Measurements from ENCODE around the gene WSCD1.

WSCD1 gene

DNA sequence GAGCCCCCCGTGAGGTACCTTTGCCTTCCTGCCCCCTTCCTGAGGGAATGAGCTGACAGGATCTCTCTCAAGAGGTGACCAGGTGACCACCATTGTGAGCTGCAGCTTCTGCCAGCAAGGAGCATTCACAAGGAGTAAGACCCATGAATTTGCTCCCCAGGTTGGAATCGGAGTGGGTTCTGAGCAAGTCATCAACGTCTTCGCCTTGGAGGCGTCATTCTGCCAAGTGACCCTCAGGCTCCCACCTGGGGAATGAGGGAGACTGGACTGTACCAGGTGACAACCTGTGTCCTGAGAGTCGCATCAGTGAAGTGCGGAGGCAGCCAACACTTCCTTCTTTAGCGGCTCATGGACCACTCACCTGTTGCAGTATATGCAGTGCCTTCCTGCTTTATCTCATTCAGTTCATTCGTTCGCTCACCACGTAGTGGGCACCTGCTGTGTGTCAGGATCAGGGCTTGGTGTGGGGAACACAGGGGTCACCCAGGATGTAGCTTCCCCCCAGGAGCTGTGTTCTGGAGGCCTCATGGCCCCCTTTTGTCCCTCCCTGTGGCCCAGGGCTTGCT lies 22.8 kb downstream of the WSCD1 start:
- TF ChIP-seq, protein P1, sequence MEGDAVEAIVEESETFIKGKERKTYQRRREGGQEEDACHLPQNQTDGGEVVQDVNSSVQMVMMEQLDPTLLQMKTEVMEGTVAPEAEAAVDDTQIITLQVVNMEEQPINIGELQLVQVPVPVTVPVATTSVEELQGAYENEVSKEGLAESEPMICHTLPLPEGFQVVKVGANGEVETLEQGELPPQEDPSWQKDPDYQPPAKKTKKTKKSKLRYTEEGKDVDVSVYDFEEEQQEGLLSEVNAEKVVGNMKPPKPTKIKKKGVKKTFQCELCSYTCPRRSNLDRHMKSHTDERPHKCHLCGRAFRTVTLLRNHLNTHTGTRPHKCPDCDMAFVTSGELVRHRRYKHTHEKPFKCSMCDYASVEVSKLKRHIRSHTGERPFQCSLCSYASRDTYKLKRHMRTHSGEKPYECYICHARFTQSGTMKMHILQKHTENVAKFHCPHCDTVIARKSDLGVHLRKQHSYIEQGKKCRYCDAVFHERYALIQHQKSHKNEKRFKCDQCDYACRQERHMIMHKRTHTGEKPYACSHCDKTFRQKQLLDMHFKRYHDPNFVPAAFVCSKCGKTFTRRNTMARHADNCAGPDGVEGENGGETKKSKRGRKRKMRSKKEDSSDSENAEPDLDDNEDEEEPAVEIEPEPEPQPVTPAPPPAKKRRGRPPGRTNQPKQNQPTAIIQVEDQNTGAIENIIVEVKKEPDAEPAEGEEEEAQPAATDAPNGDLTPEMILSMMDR (IDR thresholded peaks at IDR 0.05; ENCODE audit: borderline replicate concordance, insufficient read depth, low read depth, low read length) = no peak
- no peak overlapping the region for H3K4me3 ChIP-seq (ENCODE audit: low read depth, low read length)

DNA sequence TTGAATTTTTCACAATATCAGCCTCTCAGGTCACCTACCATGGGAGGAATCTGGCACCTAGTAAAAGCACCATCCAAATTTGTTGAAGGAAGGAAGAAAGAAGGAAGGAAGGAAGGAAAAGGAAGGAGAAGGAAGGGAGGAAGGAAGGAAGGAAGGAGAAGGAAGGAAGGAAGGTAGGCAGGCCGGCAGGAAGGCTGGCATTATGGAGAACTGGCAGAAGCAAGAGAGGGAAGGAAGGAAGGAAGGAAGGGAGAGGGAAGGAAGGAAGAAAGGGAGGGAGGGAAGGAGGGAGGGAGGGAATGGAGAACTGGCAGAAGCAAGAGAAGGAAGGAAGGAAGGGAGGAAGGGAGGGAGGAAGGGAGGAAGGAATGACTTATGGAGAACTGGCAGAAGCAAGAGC lies 24.3 kb downstream of the WSCD1 start:
- TF ChIP-seq, protein P1 (IDR thresholded peaks at IDR 0.05; ENCODE audit: borderline replicate concordance, insufficient read depth, low read depth, low read length) = no peak
- no peak overlapping the region for H3K4me3 ChIP-seq (ENCODE audit: low read depth, low read length)

DNA sequence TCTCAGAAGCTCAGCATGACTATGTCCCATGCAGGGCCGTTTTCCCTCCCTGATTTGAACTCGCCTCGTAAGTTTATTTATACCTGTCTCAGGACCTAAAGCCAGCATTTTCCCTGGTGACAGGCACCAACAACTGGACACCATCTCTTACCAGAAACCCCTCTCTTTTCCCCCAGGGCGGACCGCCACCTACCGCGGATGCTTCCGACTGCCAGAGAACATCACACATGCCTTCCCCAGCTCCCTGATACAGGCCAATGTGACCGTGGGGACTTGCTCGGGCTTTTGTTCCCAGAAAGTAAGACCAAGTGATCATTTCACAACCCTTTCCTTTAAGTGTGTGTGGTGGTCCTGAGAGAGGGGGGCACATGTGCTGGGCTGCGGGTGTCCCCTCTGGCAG lies 24.7 kb downstream of the WSCD1 start:
- H3K4me3 ChIP-seq (ENCODE audit: low read depth, low read length) = no peak overlapping the region
- TF ChIP-seq, protein P1 (IDR thresholded peaks at IDR 0.05; ENCODE audit: borderline replicate concordance, insufficient read depth, low read depth, low read length) = no peak

DNA sequence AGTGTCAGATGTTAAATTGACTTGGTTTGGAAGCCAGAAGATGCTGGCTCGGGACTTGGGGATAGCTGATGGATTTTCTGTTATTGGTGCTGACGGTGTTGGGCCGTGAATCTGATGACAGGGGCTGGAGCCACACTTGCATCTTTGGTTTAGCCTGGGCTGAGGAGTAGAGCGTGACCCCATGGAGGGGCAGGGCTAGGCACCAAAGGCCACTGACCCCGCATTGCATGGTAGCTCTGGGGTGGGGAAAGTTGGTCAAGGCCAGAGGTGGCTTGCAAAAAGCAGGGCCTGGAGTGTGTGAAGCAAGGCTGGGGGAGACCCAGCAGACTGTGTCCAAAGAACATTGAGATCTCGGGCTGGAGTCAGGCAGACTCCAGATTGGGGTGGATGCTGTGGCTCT lies 25.3 kb downstream of the WSCD1 start:
- no peak overlapping the region for H3K4me3 ChIP-seq (ENCODE audit: low read depth, low read length)
- TF ChIP-seq, protein P1 (IDR thresholded peaks at IDR 0.05; ENCODE audit: borderline replicate concordance, insufficient read depth, low read depth, low read length) = no peak

DNA sequence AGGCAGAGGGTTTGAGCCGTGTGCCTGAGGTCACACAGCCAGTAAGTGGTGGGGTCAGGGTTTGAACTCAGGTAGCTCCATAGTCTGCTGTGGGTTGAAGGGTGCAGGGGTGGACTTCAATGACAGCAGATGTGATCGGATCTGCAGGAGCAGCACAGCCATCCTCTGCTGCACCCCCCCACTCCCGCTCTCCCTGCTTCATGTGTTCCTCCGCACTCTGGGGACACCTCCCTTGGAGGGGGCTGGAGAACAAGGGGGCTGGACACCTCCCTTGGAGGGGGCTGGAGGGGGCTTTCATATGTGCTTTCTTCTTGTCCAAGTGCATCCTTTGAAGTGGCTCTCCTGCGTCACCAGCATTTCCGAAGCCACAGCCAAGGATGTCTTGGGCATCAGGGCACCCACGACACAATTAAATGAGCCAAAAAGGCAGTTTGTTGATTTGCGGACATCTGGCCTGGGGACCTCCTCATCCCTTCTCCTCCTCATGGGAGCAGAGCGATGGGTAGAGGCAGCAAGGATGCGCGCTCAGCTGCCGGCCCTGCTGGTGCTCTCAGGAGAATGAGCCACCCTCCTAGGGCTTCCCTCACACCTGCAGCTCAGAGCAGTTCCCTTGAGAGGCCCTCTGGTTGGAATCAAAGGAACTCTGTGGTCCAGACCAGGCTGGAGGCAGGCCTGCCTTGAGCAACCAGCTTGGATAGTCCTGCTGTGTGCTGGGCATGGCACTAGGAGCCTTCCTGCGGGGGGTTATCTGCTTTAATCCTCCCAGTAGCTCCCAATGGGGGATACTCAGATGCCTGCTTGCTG lies 26.2 kb downstream of the WSCD1 start:
- H3K4me3 ChIP-seq (ENCODE audit: low read depth, low read length) = no peak overlapping the region
- TF ChIP-seq, protein P1 (IDR thresholded peaks at IDR 0.05; ENCODE audit: borderline replicate concordance, insufficient read depth, low read depth, low read length) = no peak

DNA sequence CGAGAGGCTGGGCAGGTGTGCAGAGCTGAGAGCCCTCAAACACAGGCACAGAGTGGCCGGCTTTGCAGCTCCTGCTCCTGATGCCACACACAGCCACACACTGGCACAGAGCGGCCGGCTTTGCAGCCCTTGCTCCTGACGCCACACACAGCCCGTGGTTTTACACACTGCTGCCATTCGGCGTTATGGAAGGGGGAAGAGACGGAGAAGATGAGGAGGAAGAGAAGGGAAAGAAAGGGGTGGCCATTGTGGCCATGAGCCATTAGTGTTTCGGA lies 26.8 kb downstream of the WSCD1 start:
- TF ChIP-seq, protein P1 (IDR thresholded peaks at IDR 0.05; ENCODE audit: borderline replicate concordance, insufficient read depth, low read depth, low read length) = no peak
- H3K4me3 ChIP-seq (ENCODE audit: low read depth, low read length) = no peak overlapping the region
